ENCODE measurements around the gene RBM39. TPM values are rescaled to one million over a fixed set of nuclear protein-coding genes. Genes with fewer than 3 reads are reported as not detected.

The RBM39 gene
- total and polyA plus RNA-seq, 2 experiments from 2014 or later: 247 to 270 TPM

GRCh38 chr20:35661053-35661452 is 81.0 kb downstream of the RBM39 start:
- Histone ChIP-seq H4K20me1 (ENCODE audit: insufficient read depth) (peaks cover 61% of the 10 kb centered on the region), H3K4me3 (peak overlapping the region; percentile 80), H3K9me3 (ENCODE audit: low read depth) (no peaks in the 10 kb centered on the region), H3K36me3 (ENCODE audit: low read depth) (peaks cover 10% of the 10 kb centered on the region; the same call in 1 of the 2 replicates), H2AFZ (no peak overlapping the region), H3K27me3 (replicated peaks; ENCODE audit: insufficient read depth) (no peaks in the 10 kb centered on the region), H3K4me1 (ENCODE audit: insufficient read depth) (peaks cover 36% of the 10 kb centered on the region), H3K27ac (peak overlapping the region; percentile 28), H3F3A (ENCODE audit: insufficient read depth) (peaks cover 32% of the 10 kb centered on the region), H3K79me2 (ENCODE audit: insufficient read depth) (peaks cover 90% of the 10 kb centered on the region), H3K9ac (peak overlapping the region; percentile 96), H3K4me2 (ENCODE audit: unreplicated experiment) (peak overlapping the region; percentile 94), H3K9me2 (ENCODE audit: insufficient read depth) (no peaks in the 10 kb centered on the region)
- in situ Hi-C loops (cut with MboI): no loop called here
- peak; percentile 42 for DNase-seq
- 72 to 75% methylated on average over 2 of the region's 2 CpGs for WGBS, 2 experiments (ENCODE audit: low coverage in 1 of 2, low lambda C conversion rate in 2 of 2, missing lambda C conversion rate in 2 of 2)
- TF ChIP-seq EZH2phosphoT487 (IDR thresholded peaks at IDR 0.05; ENCODE audit: insufficient read depth, low read depth): no peak
- TF ChIP-seq EZH2 (IDR thresholded peaks at IDR 0.05; ENCODE audit: insufficient read depth, poor library complexity, severe bottlenecking): no peak

DNA sequence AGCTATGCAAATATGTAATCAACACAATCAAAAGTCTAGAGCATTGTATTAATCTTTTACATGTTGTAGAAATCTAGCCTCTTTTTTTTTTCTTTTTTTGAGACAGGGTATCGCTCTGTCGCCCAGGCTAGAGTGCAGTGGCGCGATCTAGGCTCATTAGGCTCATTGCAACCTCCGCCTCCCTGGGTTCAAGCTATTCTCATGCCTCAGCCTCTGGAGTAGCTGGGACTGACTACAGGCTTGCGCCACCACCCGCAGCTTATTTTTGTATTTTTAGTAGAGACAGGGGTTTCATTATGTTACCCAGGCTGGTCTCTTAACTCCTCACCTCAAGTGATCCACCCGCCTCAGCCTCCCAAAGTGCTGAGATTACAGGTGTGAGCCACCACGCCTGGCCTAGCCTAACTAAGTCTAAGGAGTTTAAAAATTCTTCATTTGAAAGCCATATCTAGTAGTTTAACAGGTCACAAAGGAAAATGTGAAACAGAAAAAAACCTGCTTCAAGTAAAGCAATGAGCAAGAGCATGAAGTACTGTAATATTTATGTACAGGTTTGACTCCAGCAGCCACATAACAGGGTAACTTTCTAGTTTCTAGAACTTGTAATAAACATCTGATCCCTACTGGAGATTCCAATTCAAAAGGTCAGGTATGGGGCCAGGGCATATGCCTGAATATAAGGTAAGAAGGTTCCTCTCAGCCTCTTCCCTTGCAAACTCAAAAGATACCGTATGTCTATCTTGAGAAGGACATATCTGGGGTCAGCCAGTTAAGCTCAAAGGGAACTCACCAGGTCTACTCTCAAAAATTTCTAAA is 81.7 kb downstream of the RBM39 start:
- Histone ChIP-seq H3K4me3 (peak overlapping the region; percentile 80; the same call in 1 of the 2 replicates), H3K79me2 (ENCODE audit: insufficient read depth) (peaks cover 98% of the 10 kb centered on the region), H3F3A (ENCODE audit: insufficient read depth) (peaks cover 32% of the 10 kb centered on the region), H3K36me3 (ENCODE audit: low read depth) (peaks cover 11% of the 10 kb centered on the region; the same call in 1 of the 2 replicates), H2AFZ (no peak overlapping the region), H4K20me1 (ENCODE audit: insufficient read depth) (peaks cover 64% of the 10 kb centered on the region), H3K27me3 (replicated peaks; ENCODE audit: insufficient read depth) (no peaks in the 10 kb centered on the region), H3K27ac (peak overlapping the region; percentile 28; the same call in 1 of the 2 replicates), H3K9ac (no peak overlapping the region), H3K9me3 (ENCODE audit: low read depth) (no peaks in the 10 kb centered on the region), H3K4me2 (ENCODE audit: unreplicated experiment) (peak overlapping the region; percentile 94), H3K4me1 (ENCODE audit: insufficient read depth) (peaks cover 36% of the 10 kb centered on the region), H3K9me2 (ENCODE audit: insufficient read depth) (no peaks in the 10 kb centered on the region)
- no peak for TF ChIP-seq EZH2 (IDR thresholded peaks at IDR 0.05; ENCODE audit: insufficient read depth, poor library complexity, severe bottlenecking)
- no peak for TF ChIP-seq EZH2phosphoT487 (IDR thresholded peaks at IDR 0.05; ENCODE audit: insufficient read depth, low read depth)
- 92 to 94% methylated on average over 10 of the region's 10 CpGs for WGBS, 2 experiments (ENCODE audit: low coverage in 1 of 2, low lambda C conversion rate in 2 of 2, missing lambda C conversion rate in 2 of 2)
- DNase-seq: no peak
- in situ Hi-C loops (cut with MboI): no loop called here

- no peaks in the 10 kb centered on the region for H3K9me3 ChIP-seq (ENCODE audit: low read depth)
- H3K27ac ChIP-seq: no peak overlapping the region
- peaks cover 26% of the 10 kb centered on the region for H3K36me3 ChIP-seq (ENCODE audit: low read depth)
- TF ChIP-seq EZH2 (IDR thresholded peaks at IDR 0.05; ENCODE audit: insufficient read depth, poor library complexity, severe bottlenecking) (no peak), EZH2phosphoT487 (IDR thresholded peaks at IDR 0.05; ENCODE audit: insufficient read depth, low read depth) (no peak)
- DNase-seq: no peak
- in situ Hi-C loops (cut with MboI): no loop called here
- H3K9me2 ChIP-seq (ENCODE audit: insufficient read depth): no peaks in the 10 kb centered on the region
- H2AFZ ChIP-seq: no peak overlapping the region
- peaks cover 100% of the 10 kb centered on the region for H3K79me2 ChIP-seq (ENCODE audit: insufficient read depth)
- H3K4me2 ChIP-seq (ENCODE audit: unreplicated experiment): peak overlapping the region; percentile 19
- H3F3A ChIP-seq (ENCODE audit: insufficient read depth): peaks cover 20% of the 10 kb centered on the region
- H3K4me3 ChIP-seq: no peak overlapping the region
- WGBS, 2 experiments (ENCODE audit: low coverage in 1 of 2, low lambda C conversion rate in 2 of 2, missing lambda C conversion rate in 2 of 2): 18 to 22% methylated on average over 1 of the region's 1 CpG
- peaks cover 54% of the 10 kb centered on the region for H4K20me1 ChIP-seq (ENCODE audit: insufficient read depth)
- no peak overlapping the region for H3K9ac ChIP-seq
- no peaks in the 10 kb centered on the region for H3K27me3 ChIP-seq (replicated peaks; ENCODE audit: insufficient read depth)
- peaks cover 27% of the 10 kb centered on the region for H3K4me1 ChIP-seq (ENCODE audit: insufficient read depth)
Observed at GRCh38 chr20:35657271-35657670, 84.8 kb downstream of the RBM39 start.

- peaks cover 36% of the 10 kb centered on the region for H3K36me3 ChIP-seq (ENCODE audit: low read depth)
- in situ Hi-C loops (cut with MboI): no loop called here
- H3K79me2 ChIP-seq (ENCODE audit: insufficient read depth): peaks cover 100% of the 10 kb centered on the region
- H3K4me2 ChIP-seq (ENCODE audit: unreplicated experiment): no peak overlapping the region
- H3K9ac ChIP-seq: no peak overlapping the region
- DNase-seq: no peak
- 0 out of 2 replicates have a peak, but pooled peaks cover 4% of the 10 kb centered on the region for H3F3A ChIP-seq (ENCODE audit: insufficient read depth)
- 94 to 95% methylated on average over 9 of the region's 9 CpGs for WGBS, 2 experiments (ENCODE audit: low coverage in 1 of 2, low lambda C conversion rate in 2 of 2, missing lambda C conversion rate in 2 of 2)
- no peak for TF ChIP-seq EZH2phosphoT487 (IDR thresholded peaks at IDR 0.05; ENCODE audit: insufficient read depth, low read depth)
- no peak for TF ChIP-seq EZH2 (IDR thresholded peaks at IDR 0.05; ENCODE audit: insufficient read depth, poor library complexity, severe bottlenecking)
- no peak overlapping the region for H3K27ac ChIP-seq
- no peak overlapping the region for H2AFZ ChIP-seq
- H3K9me2 ChIP-seq (ENCODE audit: insufficient read depth): no peaks in the 10 kb centered on the region
- no peaks in the 10 kb centered on the region for H3K27me3 ChIP-seq (replicated peaks; ENCODE audit: insufficient read depth)
- H3K9me3 ChIP-seq (ENCODE audit: low read depth): no peaks in the 10 kb centered on the region
- H3K4me3 ChIP-seq: no peak overlapping the region
- peaks cover 48% of the 10 kb centered on the region for H4K20me1 ChIP-seq (ENCODE audit: insufficient read depth)
- H3K4me1 ChIP-seq (ENCODE audit: insufficient read depth): peaks cover 20% of the 10 kb centered on the region
Observed at GRCh38 chr20:35654415-35654814, 87.6 kb downstream of the RBM39 start.
